ENCODE measurements around the gene RASA1. TPM values are rescaled to one million over a fixed set of nuclear protein-coding genes. Genes with fewer than 3 reads are reported as not detected.

The RASA1 gene
- total RNA-seq, 6 experiments from 2014 or later = 7.1 to 9.9 (median 8.7) TPM

- Histone ChIP-seq H3K36me3 (no peaks in the 10 kb centered on the region), H3K4me3 (no peak overlapping the region), H3K9me3 (no peaks in the 10 kb centered on the region), H3K27me3 (no peaks in the 10 kb centered on the region), H3K27ac (no peak overlapping the region), H3K4me1 (no peaks in the 10 kb centered on the region)
- TF ChIP-seq POLR2A (IDR thresholded peaks at IDR 0.05) = no peak
- TF ChIP-seq CTCF (IDR thresholded peaks at IDR 0.05) = no peak
- DNase-seq = no peak
- intact Hi-C loops (cut with DNase I) = no loop called here
- 41% methylated on average over 2 of the region's 2 CpGs for WGBS (ENCODE audit: insufficient coverage, low coverage, low lambda C conversion rate, missing lambda C conversion rate)
- ATAC-seq = no peak
Measured at GRCh38 chr5:87435144-87435694, 167.5 kb downstream of the RASA1 start.

- Histone ChIP-seq H3K27ac (no peak overlapping the region), H3K9me3 (no peaks in the 10 kb centered on the region), H3K27me3 (no peaks in the 10 kb centered on the region), H3K4me1 (no peaks in the 10 kb centered on the region), H3K36me3 (no peaks in the 10 kb centered on the region), H3K4me3 (no peak overlapping the region)
- 36% methylated on average over 1 of the region's 1 CpG for WGBS (ENCODE audit: insufficient coverage, low coverage, low lambda C conversion rate, missing lambda C conversion rate)
- intact Hi-C loops (cut with DNase I) = no loop called here
- no peak for TF ChIP-seq CTCF (IDR thresholded peaks at IDR 0.05)
- no peak for TF ChIP-seq POLR2A (IDR thresholded peaks at IDR 0.05)
- no peak for DNase-seq
- no peak for ATAC-seq
Measured at GRCh38 chr5:87437724-87438123, 170.0 kb downstream of the RASA1 start.

GRCh38 chr5:87438231-87438630 is 170.5 kb downstream of the RASA1 start:
- Histone ChIP-seq H3K4me1 (no peaks in the 10 kb centered on the region), H3K9me3 (no peaks in the 10 kb centered on the region), H3K36me3 (no peaks in the 10 kb centered on the region), H3K27ac (no peak overlapping the region), H3K4me3 (no peak overlapping the region), H3K27me3 (no peaks in the 10 kb centered on the region)
- ATAC-seq (no peak), DNase-seq (no peak)
- intact Hi-C loops (cut with DNase I) = no loop called here
- 49% methylated on average over 2 of the region's 2 CpGs for WGBS (ENCODE audit: insufficient coverage, low coverage, low lambda C conversion rate, missing lambda C conversion rate)
- TF ChIP-seq POLR2A (IDR thresholded peaks at IDR 0.05) (no peak), CTCF (IDR thresholded peaks at IDR 0.05) (no peak)

Small RNA genes within 50 kb of the gene (small RNA-seq; reads per million reads assigned to genes)
- gene RN7SL629P = 0 reads per million in 2 experiments
- 0 reads per million in 2 experiments for gene RNU6-606P
- gene RNU6-727P = 0 reads per million in 2 experiments

Other genes starting within 250 kb of the RASA1 start
- gene CCNH, start 145.0 kb downstream of the RASA1 start, total RNA-seq = 10 to 100 TPM; 18.0 to 65.0 (median 19.3) TPM